Left cardiac atrium (tissue), 4 donors: ENCODE measurements around the gene DCUN1D1. TPM values are rescaled to one million over a fixed set of nuclear protein-coding genes. Genes with fewer than 3 reads are reported as not detected.
A peak's percentile ranks its signal among the peaks of the same experiment; 100 is the strongest.

ENCODE experiments used
- ATAC-seq, 2 donors: fragments of 200-7000 bp; cut with Tn5 transposase; one replicate each; pipeline ENCODE4 v1.9.1; 2020; ENCODE audit warnings: mild to moderate bottlenecking in 2 of 2, moderate library complexity in 2 of 2
- DNase-seq: peaks from one replicate; pipeline ENCODE4 v3.0.0-alpha.2; 2020
- intact Hi-C, 2 donors: fragments of 100-400 bp; cut with DNase I; formaldehyde crosslinking; loops; one replicate each; pipeline versions ENCODE4 v1.14.1 to v1.15.1; 2022 to 2023
- total RNA-seq, 2 donors: library from RNA; stranded (reverse); fragmentation: NEBNext Ultra II Directional; extraction: Animal tissue kit (Norgen Biotek cat#: 25700); gene quantifications; one replicate each; pipeline ENCODE4 v1.2.1, GENCODE V29; 2021
- donor health status: DM: no; HTN: yes; CAD: no.
- donor health status: DM: no; HTN: yes; CAD: no; lungs with severe emphysema.
- donor health status: DM: yes; HTN: yes; CAD: no.
- donor health status: Dilated cardiomyopathy.

The DCUN1D1 gene
- total RNA-seq, 2 donors from 2014 or later: 30.5 to 31.2 TPM

DNA sequence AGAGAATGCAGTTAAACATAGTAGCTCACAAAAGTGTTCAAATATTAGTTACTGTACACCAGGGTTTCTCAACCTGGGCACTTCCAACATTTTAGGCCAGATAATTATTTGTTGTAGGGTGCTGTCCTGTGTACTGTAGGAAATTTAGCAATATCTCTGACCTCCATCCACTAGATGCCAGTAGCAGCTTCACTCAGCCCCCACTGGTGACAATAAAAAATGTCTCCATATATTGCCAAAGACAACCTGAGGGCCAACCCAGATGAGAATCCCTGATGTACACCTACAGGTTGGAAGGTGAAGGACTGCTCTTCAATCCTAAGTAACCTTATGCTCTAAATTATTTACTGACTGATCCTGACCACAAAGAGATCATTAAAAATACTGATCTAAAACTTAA is 32.5 kb downstream of the DCUN1D1 start:
- intact Hi-C loops: no loop called here
- no peak for DNase-seq
- ATAC-seq: no peak

DNA sequence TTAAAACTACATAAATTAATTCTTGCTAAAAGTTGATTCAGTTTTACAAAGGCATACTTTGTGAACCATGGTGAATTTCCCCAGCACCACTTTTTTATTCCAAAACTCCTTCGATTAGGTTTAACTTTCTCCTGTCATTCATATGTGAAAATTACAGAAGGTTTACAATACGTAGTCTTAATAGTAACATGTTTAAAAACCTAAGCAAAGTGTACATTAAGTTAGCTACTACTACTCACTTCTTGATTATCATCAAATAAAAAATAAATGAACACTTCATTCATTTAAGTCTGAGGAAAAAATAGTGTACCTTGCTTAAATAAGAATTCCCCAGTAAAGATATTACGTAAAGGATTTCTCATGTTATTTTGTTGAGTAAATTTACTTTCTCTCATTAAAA is 38.6 kb downstream of the DCUN1D1 start:
- intact Hi-C loops: no loop called here

GRCh38 chr3:182940266-182940808 is 40.0 kb downstream of the DCUN1D1 start:
- DNase-seq (no peak), ATAC-seq (no peak)
- intact Hi-C loops: no loop called here

More for the DNA sequence above, 38.6 kb downstream of the DCUN1D1 start:
- DNase-seq (no peak), ATAC-seq (no peak)

DNA sequence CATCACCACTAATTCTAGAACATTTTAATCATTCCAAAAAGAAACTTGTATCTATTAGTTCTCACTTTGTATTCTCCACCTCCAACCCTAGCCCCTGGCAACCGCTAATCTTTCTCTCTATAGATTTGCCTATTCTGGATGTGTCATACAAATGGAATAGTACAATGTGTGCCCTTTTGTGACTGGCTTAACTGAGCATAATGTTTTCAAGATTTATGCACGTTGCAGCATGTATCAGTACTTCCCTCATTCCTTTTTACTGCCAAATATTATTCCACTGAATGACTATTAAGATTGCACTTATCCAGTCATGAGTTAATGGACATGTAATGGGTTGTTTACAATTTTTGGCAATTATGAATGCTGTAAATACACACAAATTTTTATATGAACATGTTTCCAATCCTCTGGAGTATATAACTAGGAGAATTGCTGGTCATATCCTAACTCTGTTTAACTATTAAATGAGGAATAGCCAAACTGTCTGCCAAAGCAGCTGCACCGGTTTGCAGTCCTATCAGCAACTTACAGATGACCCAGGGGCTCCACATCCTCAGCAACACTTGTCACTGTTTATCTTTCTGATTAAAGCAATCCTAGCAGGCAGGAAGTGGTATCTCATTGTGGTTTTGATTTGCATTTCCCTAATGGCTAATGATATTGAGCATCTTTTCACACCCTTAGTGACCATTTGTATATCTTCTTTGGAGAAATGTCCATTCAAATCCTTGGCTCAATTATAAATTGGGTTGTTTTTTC is 42.9 kb downstream of the DCUN1D1 start:
- intact Hi-C loops: no loop called here
- ATAC-seq: no peak
- DNase-seq: no peak

- ATAC-seq (no peak), DNase-seq (no peak)
- intact Hi-C loops: no loop called here
Measured at GRCh38 chr3:182936918-182937285, 43.4 kb downstream of the DCUN1D1 start.

GRCh38 chr3:182936239-182936917 is 44.0 kb downstream of the DCUN1D1 start:
- ATAC-seq: peak in 1 of 2 donors; percentile 27
- no peak for DNase-seq
- intact Hi-C loops: no loop called here

GRCh38 chr3:182935803-182936202 is 44.5 kb downstream of the DCUN1D1 start:
- no peak for ATAC-seq

GRCh38 chr3:182925944-182926337 is 54.4 kb downstream of the DCUN1D1 start:
- ATAC-seq: peak in 1 of 2 donors; percentile 28
- intact Hi-C loops: no loop called here
- no peak for DNase-seq

More at GRCh38 chr3:182935803-182936202, 44.5 kb downstream of the DCUN1D1 start:
- no peak for DNase-seq
- intact Hi-C loops: no loop called here

GRCh38 chr3:182925330-182925943 is 54.9 kb downstream of the DCUN1D1 start:
- ATAC-seq: peak; percentile 82 to 87
- peak; percentile 54 for DNase-seq
- intact Hi-C loops: no loop called here

DNA sequence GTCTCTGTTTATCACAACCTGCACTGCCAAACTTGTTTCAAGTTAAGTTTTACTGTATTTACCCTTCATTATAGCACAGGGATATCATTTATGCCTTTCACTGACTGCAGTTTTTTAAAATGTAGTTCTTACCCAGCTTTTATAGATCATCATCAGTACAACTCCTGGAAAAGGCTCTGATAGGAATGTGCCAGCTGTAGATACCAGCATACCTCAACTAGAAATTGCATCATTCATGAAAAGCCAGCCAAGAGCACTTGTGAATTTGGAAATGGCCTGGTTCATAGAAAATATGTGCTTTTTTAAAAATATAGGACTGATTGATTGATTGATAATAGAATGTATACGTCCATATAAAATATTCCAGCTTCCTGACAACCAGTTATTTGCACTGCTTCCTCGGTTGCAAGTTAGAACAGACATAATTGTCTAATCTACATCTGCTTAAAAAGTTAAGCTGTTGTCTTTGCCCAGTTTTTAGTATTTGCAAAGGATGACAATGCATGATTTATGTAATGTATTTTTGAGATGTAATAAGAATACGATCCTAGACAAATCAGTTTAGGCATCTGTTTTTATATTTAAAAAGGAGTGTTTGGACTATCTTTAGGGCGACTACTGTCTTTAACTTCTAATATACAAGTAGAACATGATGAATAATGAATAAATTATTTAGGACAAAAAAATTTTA is 58.5 kb downstream of the DCUN1D1 start:
- DNase-seq (no peak), ATAC-seq (peak in 1 of 2 donors; percentile 54)
- intact Hi-C loops: no loop called here

GRCh38 chr3:182920515-182921084 is 59.7 kb downstream of the DCUN1D1 start:
- ATAC-seq (peak in 1 of 2 donors; percentile 82), DNase-seq (no peak)
- intact Hi-C loops: no loop called here

GRCh38 chr3:182919866-182920357 is 60.4 kb downstream of the DCUN1D1 start:
- intact Hi-C loops: no loop called here
- DNase-seq: no peak
- no peak for ATAC-seq

GRCh38 chr3:182917134-182917533 is 63.2 kb downstream of the DCUN1D1 start:
- intact Hi-C loops: no loop called here
- ATAC-seq (no peak), DNase-seq (no peak)

DNA sequence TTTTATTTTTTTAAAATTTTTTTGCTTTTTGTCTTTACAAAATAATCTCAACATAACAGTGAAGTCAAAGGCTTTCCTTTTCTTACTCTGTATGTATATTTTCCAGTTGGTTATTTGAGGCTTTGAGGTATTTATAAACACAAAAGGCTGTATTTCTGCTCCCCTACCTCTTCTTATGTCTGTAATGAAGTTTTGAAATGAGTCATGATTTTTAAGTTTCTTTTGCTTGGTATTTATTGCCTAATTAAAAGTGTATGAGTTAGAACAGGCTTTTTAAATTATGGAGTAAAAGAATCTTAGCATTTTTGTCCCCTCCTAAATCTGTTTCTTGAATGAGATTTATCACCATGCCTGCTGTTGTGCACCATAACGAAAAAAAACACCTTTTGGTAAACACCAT is 66.0 kb downstream of the DCUN1D1 start:
- intact Hi-C loops: no loop called here
- ATAC-seq: no peak
- no peak for DNase-seq

DNA sequence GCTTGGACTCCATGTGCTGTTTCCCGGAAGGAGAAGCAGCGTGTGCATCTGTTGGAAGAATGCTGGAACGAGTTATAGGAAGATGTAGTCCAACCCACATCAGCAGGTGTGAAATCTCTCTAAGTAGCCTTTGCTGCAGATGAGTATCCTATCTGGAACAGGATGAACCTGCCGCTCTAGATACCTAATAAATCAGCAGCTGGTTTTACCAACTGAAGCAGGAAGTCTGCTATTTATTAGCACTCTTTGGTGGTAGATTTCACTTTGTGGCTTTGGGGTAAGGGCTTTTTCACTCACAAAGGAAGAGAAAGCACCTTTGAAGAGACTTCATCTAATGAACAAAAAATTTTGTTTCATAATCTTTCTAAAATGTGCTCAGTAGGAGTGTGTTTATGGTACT is 66.4 kb downstream of the DCUN1D1 start:
- DNase-seq (no peak), ATAC-seq (no peak)
- intact Hi-C loops: no loop called here

DNA sequence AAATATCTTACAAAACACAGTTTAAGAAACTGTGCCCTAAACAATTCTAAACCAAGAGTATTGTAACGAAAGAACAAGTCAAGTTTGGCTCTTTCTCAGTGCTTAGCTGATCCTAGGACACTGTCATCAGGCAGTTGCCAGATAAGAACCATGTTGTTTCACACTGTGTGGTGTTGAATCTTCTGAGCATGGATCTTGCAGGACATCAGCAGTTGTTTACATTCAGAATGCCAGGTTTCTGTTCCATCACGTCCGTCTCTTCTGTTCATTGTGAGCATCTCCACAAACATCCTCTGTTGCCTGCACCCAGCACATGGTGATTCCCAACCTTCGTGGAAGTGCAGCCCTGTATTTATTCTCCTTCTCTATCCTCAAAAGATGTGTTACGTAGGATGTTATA is 67.9 kb downstream of the DCUN1D1 start:
- intact Hi-C loops: no loop called here
- peak; percentile 68 to 72 for ATAC-seq

DNA sequence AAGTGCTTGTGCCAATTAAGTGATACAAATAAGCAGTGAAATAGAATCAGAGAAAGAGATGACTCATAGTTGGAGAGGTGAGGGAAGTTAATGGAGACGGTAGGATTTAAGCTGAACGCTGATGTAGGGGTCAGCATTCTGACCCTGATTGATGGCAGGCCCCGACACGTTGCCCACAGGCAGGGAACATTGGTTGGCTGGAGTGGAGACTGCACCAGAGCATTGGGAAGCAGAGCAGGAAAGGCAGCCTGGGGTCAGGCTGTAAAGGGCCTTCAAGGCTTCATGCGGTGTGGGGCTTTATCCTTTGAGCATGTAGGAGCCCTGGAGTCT is 68.6 kb downstream of the DCUN1D1 start:
- DNase-seq (no peak), ATAC-seq (peak in 1 of 2 donors; percentile 35)
- intact Hi-C loops: no loop called here

More for the DNA sequence above, 67.9 kb downstream of the DCUN1D1 start:
- DNase-seq: no peak

DNA sequence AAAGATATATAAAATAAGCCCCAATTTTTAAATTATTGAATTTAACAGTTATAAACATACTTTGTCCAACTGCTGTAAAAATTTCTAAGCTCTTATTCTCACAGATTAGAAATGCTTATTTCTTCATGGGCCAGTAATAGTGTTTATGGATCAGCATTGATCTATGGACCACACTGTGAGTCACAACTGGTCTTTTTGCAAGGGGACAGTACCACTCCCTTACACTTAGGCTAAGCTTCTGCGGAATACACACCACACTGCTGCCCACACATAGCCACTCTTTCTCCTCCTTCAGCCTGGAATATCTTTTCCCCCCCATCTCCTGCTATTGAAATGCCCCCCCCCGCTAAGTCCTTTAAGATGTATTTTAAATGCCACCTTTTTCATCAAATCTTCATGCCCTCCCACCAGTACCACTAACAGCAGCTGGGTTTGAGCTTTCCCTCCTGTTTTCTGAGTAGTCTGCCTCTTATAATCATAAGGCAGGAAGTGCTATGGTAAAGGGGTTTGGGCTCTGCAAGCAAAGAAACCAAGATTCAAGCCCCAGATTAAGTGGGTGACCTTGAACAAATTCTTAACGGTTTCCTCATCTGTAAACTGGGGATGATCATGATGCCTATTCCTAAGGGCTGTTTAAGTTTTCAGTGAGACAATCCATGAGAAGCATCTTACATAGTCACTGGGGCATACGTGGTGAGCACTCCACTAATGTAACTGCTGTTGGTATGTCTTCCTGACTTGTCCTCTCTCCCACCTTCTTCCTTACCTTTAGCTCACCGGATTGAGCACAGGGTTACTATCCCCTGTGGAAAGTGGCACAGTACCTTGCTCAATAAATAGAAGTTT is 69.2 kb downstream of the DCUN1D1 start:
- DNase-seq: no peak
- peak in 1 of 2 donors; percentile 14 for ATAC-seq
- intact Hi-C loops: no loop called here
